H1 (cell line): Measurements from ENCODE around the gene HEBP1. TPM values are rescaled to one million over a fixed set of nuclear protein-coding genes. Genes with fewer than 3 reads are reported as not detected.

ENCODE experiments used
- CHD2 ChIP-seq: IDR thresholded peaks from 2 replicates; pipeline ENCODE4 v1.6.1; 2012; ENCODE audit warnings: low read length, improper control_type of control experiment
- POLR2AphosphoS5 ChIP-seq: IDR thresholded peaks from 2 replicates; pipeline ENCODE4 v1.6.1; 2011; ENCODE audit warnings: low read depth, low read length
- TBP ChIP-seq: IDR thresholded peaks from 2 replicates; pipeline ENCODE4 v1.6.1; 2011; ENCODE audit warnings: low read depth, low read length, improper control_type of control experiment
- TEAD4 ChIP-seq: IDR thresholded peaks from 2 replicates; pipeline ENCODE4 v1.6.1; 2012; ENCODE audit warnings: low read depth, low read length, inconsistent platforms, mixed read lengths
- polyA plus RNA-seq, 7 experiments: library from polyadenylated mRNA; depleted of rRNA in 3 of 7; stranded (reverse) in 5 of 7; unstranded in 2 of 7; fragments of >200 nt in 5 of 7; fragments of 200-250 nt in 2 of 7; gene quantifications; 1 replicate in 5 of 7; 2 replicates in 1 of 7; 4 replicates in 1 of 7; pipeline versions ENCODE4 v1.2.1 to v1.2.3, GENCODE V29; 2011 to 2013; ENCODE audit warnings: missing spikeins in 2 of 7, mixed read lengths in 2 of 7
- total RNA-seq: library from RNA; stranded (reverse); fragmentation: NEBNext Ultra II Directional; extraction: Animal tissue kit (Norgen Biotek cat#: 25700); gene quantifications from 2 replicates; pipeline ENCODE4 v1.2.1, GENCODE V29; 2021
- TF ChIP-seq, protein P1 (sequence below): fragments of 300-600 bp; sonication (generic); IDR thresholded peaks from 2 replicates; pipeline ENCODE4 v1.7.1; 2012; ENCODE audit warnings: low read length, moderate library complexity, mild to moderate bottlenecking, inconsistent platforms; ENCODE audit not compliant: insufficient replicate concordance

The HEBP1 gene
- total and polyA plus RNA-seq, 2 of the 8 experiments (the other 6 are each of a cell fraction or from before 2014, with no cell fraction given): 30.8 to 56.1 TPM

DNA sequence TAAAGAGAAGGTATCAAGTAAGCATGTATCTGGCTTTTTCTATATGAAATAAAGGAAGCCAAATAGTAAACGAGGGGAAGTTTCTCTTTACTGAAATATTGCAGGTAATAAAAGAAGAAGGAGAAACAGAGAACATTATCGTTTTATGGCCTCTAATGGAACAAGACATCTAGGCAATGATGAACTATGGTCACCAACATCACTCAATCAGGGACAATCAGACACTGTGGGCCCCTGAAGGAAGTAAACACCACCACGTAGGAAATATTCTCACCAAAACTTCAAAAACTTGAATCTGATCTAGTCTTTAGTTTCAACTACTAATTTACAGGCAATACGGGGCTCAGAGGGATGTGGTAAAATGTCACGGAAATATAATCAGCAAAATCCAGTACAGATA lies 15.9 kb downstream of the HEBP1 start (continued):
- TF ChIP-seq, protein P1, sequence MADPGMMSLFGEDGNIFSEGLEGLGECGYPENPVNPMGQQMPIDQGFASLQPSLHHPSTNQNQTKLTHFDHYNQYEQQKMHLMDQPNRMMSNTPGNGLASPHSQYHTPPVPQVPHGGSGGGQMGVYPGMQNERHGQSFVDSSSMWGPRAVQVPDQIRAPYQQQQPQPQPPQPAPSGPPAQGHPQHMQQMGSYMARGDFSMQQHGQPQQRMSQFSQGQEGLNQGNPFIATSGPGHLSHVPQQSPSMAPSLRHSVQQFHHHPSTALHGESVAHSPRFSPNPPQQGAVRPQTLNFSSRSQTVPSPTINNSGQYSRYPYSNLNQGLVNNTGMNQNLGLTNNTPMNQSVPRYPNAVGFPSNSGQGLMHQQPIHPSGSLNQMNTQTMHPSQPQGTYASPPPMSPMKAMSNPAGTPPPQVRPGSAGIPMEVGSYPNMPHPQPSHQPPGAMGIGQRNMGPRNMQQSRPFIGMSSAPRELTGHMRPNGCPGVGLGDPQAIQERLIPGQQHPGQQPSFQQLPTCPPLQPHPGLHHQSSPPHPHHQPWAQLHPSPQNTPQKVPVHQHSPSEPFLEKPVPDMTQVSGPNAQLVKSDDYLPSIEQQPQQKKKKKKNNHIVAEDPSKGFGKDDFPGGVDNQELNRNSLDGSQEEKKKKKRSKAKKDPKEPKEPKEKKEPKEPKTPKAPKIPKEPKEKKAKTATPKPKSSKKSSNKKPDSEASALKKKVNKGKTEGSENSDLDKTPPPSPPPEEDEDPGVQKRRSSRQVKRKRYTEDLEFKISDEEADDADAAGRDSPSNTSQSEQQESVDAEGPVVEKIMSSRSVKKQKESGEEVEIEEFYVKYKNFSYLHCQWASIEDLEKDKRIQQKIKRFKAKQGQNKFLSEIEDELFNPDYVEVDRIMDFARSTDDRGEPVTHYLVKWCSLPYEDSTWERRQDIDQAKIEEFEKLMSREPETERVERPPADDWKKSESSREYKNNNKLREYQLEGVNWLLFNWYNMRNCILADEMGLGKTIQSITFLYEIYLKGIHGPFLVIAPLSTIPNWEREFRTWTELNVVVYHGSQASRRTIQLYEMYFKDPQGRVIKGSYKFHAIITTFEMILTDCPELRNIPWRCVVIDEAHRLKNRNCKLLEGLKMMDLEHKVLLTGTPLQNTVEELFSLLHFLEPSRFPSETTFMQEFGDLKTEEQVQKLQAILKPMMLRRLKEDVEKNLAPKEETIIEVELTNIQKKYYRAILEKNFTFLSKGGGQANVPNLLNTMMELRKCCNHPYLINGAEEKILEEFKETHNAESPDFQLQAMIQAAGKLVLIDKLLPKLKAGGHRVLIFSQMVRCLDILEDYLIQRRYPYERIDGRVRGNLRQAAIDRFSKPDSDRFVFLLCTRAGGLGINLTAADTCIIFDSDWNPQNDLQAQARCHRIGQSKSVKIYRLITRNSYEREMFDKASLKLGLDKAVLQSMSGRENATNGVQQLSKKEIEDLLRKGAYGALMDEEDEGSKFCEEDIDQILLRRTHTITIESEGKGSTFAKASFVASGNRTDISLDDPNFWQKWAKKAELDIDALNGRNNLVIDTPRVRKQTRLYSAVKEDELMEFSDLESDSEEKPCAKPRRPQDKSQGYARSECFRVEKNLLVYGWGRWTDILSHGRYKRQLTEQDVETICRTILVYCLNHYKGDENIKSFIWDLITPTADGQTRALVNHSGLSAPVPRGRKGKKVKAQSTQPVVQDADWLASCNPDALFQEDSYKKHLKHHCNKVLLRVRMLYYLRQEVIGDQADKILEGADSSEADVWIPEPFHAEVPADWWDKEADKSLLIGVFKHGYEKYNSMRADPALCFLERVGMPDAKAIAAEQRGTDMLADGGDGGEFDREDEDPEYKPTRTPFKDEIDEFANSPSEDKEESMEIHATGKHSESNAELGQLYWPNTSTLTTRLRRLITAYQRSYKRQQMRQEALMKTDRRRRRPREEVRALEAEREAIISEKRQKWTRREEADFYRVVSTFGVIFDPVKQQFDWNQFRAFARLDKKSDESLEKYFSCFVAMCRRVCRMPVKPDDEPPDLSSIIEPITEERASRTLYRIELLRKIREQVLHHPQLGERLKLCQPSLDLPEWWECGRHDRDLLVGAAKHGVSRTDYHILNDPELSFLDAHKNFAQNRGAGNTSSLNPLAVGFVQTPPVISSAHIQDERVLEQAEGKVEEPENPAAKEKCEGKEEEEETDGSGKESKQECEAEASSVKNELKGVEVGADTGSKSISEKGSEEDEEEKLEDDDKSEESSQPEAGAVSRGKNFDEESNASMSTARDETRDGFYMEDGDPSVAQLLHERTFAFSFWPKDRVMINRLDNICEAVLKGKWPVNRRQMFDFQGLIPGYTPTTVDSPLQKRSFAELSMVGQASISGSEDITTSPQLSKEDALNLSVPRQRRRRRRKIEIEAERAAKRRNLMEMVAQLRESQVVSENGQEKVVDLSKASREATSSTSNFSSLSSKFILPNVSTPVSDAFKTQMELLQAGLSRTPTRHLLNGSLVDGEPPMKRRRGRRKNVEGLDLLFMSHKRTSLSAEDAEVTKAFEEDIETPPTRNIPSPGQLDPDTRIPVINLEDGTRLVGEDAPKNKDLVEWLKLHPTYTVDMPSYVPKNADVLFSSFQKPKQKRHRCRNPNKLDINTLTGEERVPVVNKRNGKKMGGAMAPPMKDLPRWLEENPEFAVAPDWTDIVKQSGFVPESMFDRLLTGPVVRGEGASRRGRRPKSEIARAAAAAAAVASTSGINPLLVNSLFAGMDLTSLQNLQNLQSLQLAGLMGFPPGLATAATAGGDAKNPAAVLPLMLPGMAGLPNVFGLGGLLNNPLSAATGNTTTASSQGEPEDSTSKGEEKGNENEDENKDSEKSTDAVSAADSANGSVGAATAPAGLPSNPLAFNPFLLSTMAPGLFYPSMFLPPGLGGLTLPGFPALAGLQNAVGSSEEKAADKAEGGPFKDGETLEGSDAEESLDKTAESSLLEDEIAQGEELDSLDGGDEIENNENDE: no peak
- no peak for TF ChIP-seq TEAD4
- TF ChIP-seq TBP: no peak
- TF ChIP-seq CHD2: no peak
- no peak for TF ChIP-seq POLR2AphosphoS5
